ENCODE measurements around the gene IGFL4. TPM values are rescaled to one million over a fixed set of nuclear protein-coding genes. Genes with fewer than 3 reads are reported as not detected.

IGFL4 gene
- total and polyA plus RNA-seq, 9 of the 15 experiments (the other 6 are each of a cell fraction or from before 2014, with no cell fraction given) = not detected

GRCh38 chr19:46009530-46010510 lies 31.0 kb downstream of the IGFL4 start (continued):
- TF ChIP-seq ILK (tag; IDR thresholded peaks at IDR 0.05; ENCODE audit: borderline replicate concordance, low read depth) (no peak), POLR2A (conservative IDR thresholded peaks at IDR 0.05) (no peak), U2AF1 (optimal IDR thresholded peaks at IDR 0.05; ENCODE audit: low read depth, low read length) (no peak), TFAP4 (CRISPR knock-in tag; IDR thresholded peaks at IDR 0.05; ENCODE audit: borderline replicate concordance) (peak; percentile 39; the same call in 1 of the 2 replicates), TEAD2 (tag; IDR thresholded peaks at IDR 0.05) (no peak), ZNF695 (CRISPR knock-in tag; IDR thresholded peaks at IDR 0.05) (no peak), STAT5A (IDR thresholded peaks at IDR 0.05; ENCODE audit: borderline replicate concordance, low read length) (no peak), NCOA2 (IDR thresholded peaks at IDR 0.05; ENCODE audit: partially characterized antibody in 2 of 2) (no peak), E2F4 (CRISPR knock-in tag; IDR thresholded peaks at IDR 0.05; ENCODE audit: low read depth) (no peak), RFX1 (IDR thresholded peaks at IDR 0.05) (no peak), SMC3 (conservative IDR thresholded peaks at IDR 0.05; ENCODE audit: insufficient read depth, low read depth, low read length) (peak; percentile 53), RAD21 (CRISPR knock-in tag; conservative IDR thresholded peaks at IDR 0.05 in 1 of 2, IDR thresholded peaks at IDR 0.05 in 1 of 2) (peak in 1 of 2 experiments; percentile 54; a peak in 2 of 4 replicates), PTTG1 (tag; IDR thresholded peaks at IDR 0.05; ENCODE audit: low read depth) (no peak), CC2D1A (IDR thresholded peaks at IDR 0.05) (no peak), AFF4 (CRISPR knock-in tag; IDR thresholded peaks at IDR 0.05) (no peak), RCOR1 (IDR thresholded peaks at IDR 0.05; ENCODE audit: borderline replicate concordance in 1 of 2, low read depth in 2 of 2, low read length in 2 of 2) (peak in 1 of 2 experiments; percentile 40; a peak in 1 of 4 replicates), RBFOX2 (IDR thresholded peaks at IDR 0.05; ENCODE audit: low read depth, low read length) (no peak), SNAPC5 (CRISPR knock-in tag; IDR thresholded peaks at IDR 0.05) (no peak)
